HG03354 (cell line): Measurements from ENCODE around the gene NLGN1.

Source experiments
- ATAC-seq: cut with Tn5 transposase; IDR thresholded peaks from one replicate; pipeline ENCODE4 v1.9.1; 2021; ENCODE audit warnings: mild to moderate bottlenecking; ENCODE audit not compliant: unreplicated experiment, poor library complexity, severe bottlenecking

The NLGN1 gene

GRCh38 chr3:173743516-173743915, 346.0 kb downstream of the NLGN1 start:
- no peak for ATAC-seq

- ATAC-seq = no peak
These were observed 346.9 kb downstream of the NLGN1 start for GRCh38 chr3:173744479-173744878.

DNA sequence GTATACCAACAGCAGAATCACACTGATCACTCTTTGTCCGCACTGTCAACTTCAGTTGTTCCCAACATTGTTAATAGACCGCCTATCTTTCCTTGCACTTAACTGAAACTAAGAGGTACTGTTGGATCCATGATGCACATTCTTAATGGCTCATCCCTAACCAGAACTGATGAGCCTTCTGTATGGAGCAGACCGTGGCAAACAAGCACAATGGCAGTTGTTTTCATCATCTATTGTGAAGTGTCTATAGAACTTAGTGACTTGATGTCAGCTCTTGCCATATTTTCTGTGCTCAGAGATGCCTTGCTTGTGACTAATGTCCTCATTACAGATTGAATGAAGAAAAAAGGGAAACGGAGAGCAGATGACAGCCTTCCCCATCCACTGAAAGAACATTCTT, 347.4 kb downstream of the NLGN1 start:
- no peak for ATAC-seq

DNA sequence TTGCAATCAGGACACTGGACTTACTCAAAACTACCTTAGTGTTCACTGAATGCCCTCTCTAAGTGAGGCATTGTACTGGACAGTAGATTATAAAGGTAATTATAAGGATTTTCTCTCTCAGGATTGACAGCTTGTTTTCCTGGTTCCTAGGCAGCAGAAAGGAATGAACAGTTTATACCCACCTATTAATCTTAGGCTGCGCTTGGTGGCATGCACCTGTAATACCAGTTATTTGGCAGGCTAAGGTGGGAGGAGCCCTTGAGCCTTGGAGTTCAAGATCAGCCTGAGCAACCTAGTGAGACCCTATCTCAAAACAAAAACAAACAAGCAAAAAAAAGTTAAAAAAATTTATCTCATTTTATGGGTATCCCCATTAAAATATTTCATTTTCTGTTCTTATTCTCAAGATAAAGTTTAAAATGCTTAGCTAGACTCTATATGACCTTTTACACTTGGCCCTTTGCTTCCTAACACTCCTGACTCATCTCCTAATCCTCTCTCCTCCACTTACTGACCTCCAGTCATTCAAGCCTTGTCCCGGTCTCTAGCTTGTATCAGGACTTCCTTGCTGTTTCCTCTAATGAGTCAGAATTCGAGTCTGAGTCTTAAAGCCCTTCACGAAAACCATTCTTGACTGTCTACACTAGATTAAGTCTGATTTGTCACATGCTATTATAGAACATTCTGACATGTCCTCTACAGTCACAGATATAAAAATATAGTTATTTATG, 348.6 kb downstream of the NLGN1 start:
- ATAC-seq = no peak

DNA sequence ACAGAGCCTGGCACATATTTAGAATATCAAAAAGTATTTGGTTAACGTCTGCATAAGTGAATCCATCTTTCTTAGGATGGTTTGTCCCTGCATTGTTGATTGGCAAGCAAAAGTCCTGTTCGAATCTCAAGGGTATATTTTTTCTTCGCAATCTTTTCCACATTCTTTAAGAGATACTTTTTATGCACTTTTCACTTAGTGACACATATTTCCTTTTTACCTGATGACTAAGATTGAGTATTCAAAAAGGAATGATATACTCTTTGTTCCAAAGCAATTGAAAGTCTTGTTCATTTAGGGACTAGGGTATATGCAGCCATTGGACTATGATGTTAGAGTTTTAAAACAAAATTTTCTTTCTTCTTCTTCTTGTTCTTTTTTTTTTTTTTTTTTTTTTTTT, 349.9 kb downstream of the NLGN1 start:
- no peak for ATAC-seq

GRCh38 chr3:173748105-173748504, 350.6 kb downstream of the NLGN1 start:
- ATAC-seq = no peak

GRCh38 chr3:173750095-173750494, 352.6 kb downstream of the NLGN1 start:
- no peak for ATAC-seq

DNA sequence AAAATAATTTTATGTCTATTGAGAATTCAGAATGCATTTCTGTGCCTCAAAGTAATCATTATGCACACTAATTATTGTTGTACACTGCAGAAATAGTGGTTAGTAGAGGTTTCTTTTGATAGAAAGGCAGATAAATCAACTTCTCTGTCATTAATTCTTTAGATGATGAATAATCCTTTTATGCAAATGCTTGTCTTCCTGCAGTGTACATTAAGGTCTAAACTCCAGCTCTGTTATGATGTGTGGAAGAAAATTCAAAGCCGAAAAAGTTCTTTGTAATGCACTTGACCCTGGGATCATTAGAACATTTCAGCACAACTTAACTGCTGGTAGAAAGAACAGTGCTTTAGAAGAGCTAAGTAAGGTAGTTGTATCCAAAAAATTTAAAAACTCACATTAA, 353.0 kb downstream of the NLGN1 start:
- ATAC-seq = no peak

DNA sequence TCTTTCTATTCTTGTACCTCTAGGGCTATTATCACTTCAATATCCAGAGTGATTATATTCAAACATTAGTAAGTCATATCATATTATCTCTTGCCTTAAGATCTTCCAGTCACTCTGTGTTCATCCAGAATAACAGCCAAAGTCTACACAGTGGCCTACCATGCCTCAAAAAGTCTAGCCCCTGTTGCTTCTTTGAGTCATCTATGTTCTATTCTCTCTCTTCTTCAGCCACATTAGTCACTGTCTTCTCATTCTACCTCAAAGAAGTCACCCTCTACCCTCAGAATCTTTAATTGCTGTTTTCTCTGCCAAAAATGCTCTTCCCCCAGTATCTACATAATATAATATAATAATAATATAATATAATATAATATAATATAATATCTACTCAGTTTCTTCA, 356.0 kb downstream of the NLGN1 start:
- no peak for ATAC-seq

DNA sequence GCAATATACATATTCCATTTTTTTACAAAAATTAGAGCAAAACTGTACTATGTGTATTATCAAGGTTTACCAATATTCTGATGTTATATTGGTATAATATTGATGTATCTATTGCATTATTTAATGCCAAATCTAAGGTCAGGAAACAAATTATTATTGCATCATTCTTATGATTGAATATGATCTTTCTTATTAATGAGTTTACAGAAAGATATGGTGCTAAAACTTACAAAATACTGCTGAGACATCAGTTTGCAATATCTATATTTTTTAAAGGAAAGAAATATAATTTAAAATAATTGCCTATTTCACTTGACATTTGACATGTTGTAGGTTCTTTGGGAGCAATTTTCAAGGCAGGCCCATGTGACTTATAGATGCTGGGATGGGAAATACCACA, 357.6 kb downstream of the NLGN1 start:
- no peak for ATAC-seq

DNA sequence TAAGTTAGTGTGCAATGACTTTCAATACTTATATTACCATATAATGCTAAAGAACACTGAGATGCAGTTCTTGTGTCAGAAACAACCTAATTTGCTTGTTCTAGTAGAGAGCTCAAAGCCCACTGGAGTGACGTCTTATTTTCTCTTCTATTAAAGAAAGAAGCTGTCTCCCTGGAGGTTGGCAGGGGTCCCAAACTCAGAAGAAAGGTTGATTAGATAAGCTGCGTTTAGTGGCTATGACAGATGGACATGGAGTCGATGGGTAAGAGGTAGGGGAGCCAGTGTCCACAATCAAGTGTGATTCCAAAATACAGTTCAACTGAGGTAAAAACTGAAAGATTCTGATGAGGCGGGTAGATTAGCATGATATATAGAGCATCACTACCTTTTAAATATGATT, 363.6 kb downstream of the NLGN1 start:
- no peak for ATAC-seq

DNA sequence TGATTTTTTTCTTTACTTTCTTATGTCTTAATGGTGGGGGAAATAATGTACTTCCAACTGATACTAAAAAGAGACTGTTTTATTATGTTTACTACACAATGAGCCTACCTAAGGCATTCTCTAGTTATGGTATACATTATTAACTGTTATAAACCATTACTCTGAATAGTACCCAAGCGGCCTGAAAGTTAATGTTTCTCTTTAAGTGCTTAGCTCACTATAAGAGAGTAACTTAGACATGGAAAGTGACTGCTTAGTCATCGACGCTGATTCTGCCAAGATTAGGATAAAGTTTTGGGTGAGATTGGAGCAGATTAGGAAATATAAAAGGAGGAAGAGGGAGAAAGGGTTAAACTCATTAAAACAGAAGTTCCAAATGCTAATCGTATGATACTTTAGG, 365.0 kb downstream of the NLGN1 start:
- ATAC-seq = no peak

DNA sequence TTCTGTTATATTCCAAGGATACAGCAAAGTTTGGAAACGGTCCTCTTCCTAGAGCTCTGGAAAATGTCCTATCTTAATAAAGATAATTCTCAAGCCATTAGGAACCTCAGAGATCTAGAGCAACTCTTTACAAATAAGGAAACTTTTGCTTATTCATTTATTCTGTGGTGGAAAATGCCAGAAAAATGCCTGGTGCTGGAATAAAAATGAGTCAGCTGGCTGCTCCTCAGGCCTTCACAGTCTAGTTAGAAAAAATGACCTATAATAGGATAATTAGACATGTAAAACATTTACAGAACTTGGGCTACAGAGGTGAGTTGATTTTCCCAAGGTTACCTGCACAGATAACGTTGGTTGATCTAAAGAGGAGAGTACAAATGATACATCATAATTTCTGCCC, 372.5 kb downstream of the NLGN1 start:
- no peak for ATAC-seq

DNA sequence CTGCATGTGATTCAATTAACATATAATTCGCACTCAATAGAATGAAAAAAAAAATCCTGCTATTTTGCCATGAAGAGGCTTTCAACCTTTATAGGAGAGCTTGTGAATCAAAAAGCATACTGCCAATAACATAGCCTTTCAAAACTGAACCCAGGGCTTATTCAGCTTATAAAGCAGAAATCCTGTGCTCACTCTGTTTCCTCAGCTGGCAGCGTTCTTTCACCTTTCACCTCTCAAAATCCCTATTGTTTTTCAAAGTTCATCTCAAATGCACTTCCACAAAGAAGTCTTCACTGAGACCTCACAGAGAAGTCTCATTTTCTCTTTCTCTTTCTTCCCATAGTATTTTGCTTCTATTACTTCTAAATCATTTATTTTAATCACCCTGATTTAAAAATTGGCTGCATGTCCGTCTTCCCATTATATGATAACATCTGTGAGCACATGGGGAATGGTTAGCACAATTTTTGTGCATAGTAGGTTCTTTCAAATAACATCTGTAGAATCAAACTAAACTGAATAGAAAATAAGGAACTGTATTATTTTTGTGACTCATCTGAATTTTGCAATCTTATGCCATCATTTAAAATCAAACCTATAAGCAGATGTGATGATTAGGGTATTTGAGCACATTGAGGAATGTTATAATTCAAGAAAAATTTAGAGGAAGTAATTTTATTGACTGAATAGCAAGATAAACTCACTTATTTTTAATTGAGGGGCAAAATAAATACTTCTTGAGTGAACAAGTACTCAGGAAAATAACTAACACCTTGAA, 373.4 kb downstream of the NLGN1 start:
- ATAC-seq = no peak

GRCh38 chr3:173773800-173774199, 376.3 kb downstream of the NLGN1 start:
- ATAC-seq = no peak

- no peak for ATAC-seq
These were observed 376.8 kb downstream of the NLGN1 start for GRCh38 chr3:173774294-173774693.

GRCh38 chr3:173778251-173778650, 380.7 kb downstream of the NLGN1 start:
- no peak for ATAC-seq

DNA sequence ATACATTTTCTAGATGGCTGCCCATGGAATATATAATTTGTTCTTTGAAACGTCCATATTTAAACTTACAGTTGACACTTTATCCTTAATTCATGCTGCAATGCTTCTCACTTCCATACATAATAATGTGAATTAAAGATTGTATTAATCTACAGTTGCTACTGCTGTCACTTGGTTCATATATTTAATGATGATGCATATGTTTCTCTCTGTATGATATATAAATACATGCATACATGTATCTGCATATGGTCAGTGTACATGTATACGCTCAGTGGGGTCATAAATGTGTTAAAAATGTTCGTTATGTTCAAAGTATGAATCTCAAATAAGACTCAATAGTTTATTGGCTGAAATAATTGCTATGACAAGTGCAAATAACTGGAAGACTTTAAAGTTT, 382.5 kb downstream of the NLGN1 start:
- no peak for ATAC-seq

GRCh38 chr3:173785004-173785403, 387.5 kb downstream of the NLGN1 start:
- no peak for ATAC-seq

DNA sequence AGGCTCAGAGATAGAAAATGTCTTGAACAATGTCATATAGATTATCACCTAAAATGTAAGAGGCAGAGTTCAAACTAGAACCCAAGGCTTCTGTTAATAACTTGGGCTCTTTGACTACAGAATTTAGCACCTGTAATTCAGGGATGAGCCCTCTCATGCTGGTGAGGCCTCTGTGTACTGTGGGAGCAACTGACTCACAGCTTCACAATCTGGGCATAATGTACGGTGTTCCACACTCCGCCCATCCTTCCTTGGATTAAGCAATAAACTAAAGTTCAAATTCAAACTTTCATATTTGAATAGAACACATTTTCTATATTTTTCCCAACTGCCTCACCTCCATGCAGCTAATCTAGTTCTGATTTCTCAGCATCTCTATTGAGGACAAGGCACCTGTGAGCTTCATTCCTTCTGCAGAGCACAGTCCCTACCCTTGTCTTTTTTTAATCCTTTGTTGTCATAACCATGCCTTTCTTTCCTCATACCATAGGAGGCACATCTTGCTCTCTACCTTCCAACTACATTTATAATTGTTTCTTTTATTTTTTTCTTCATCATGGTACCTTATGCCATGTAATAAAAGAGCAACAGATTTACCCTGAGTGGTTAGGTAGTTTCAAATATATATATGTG, 392.1 kb downstream of the NLGN1 start:
- ATAC-seq = no peak

DNA sequence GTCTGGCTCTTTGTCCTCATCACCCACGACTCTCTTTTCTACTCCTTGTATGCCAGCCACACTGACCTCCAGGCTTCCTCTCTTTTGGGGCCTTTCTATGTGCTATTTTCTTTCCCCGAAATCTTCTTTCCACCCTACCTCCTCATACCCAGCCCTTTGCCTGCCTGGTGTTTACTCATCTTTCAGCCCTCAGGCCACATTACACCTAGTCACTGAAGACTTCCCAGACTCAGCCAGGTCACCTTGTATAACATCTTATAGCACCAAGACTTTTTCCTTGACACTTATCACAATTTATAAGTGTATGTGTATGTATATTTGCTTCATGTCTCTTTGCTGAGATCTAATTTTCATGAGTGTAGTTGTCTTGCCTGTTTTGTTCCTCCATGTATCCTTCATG, 396.4 kb downstream of the NLGN1 start:
- no peak for ATAC-seq
